ENCODE measurements around the gene LRRN4CL. TPM values are rescaled to one million over a fixed set of nuclear protein-coding genes. Genes with fewer than 3 reads are reported as not detected.
"Not testable (repeated sequence)": the region's sequence is repeated elsewhere in the genome, so short reads cannot be mapped to it uniquely, and the experiment has no call there.

The LRRN4CL gene
- total RNA-seq (ENCODE audit: unreplicated experiment), result 1.8 TPM
- long read RNA-seq, result 0 reads

- Mint-ChIP-seq H3K9me3 (ENCODE audit: unreplicated experiment) (peaks cover 12% of the 10 kb centered on the region), H3K4me1 (ENCODE audit: low read depth, unreplicated experiment) (peaks cover 18% of the 10 kb centered on the region), H3K36me3 (ENCODE audit: unreplicated experiment) (peaks cover 4% of the 10 kb centered on the region), H3K27me3 (ENCODE audit: unreplicated experiment) (peaks cover 4% of the 10 kb centered on the region), H3K4me3 (ENCODE audit: unreplicated experiment) (peak within 1 kb of the TSS; percentile 52), H3K27ac (ENCODE audit: unreplicated experiment) (peak within 1 kb of the TSS; percentile 64)
- TF ChIP-seq CTCF (IDR thresholded peaks at IDR 0.05; ENCODE audit: partially characterized antibody, unreplicated experiment), result no peak
- DNase-seq, result no peak
Observed at GRCh38 chr11:62689421-62690183, at the start of gene LRRN4CL. TSS of gene LRRN4CL (minus strand) at chr11:62689530. CDS start at chr11:62688508, 1,022 bp downstream.

GRCh38 chr11:62737196-62737595 lies 47.9 kb upstream of the LRRN4CL start:
- Mint-ChIP-seq H3K27ac (ENCODE audit: unreplicated experiment) (no peak overlapping the region), H3K27me3 (ENCODE audit: unreplicated experiment) (no peaks in the 10 kb centered on the region)

GRCh38 chr11:62732830-62733229 lies 43.5 kb upstream of the LRRN4CL start:
- Mint-ChIP-seq H3K9me3 (ENCODE audit: unreplicated experiment) (peaks cover 4% of the 10 kb centered on the region), H3K27me3 (ENCODE audit: unreplicated experiment) (peaks cover 2% of the 10 kb centered on the region), H3K36me3 (ENCODE audit: unreplicated experiment) (no peaks in the 10 kb centered on the region)

More at GRCh38 chr11:62737196-62737595, 47.9 kb upstream of the LRRN4CL start:
- no peak for TF ChIP-seq CTCF (IDR thresholded peaks at IDR 0.05; ENCODE audit: partially characterized antibody, unreplicated experiment)
- DNase-seq, result no peak
- H3K4me3 Mint-ChIP-seq (ENCODE audit: unreplicated experiment), result no peak overlapping the region
- H3K4me1 Mint-ChIP-seq (ENCODE audit: low read depth, unreplicated experiment), result no peaks in the 10 kb centered on the region
- H3K9me3 Mint-ChIP-seq (ENCODE audit: unreplicated experiment), result no peaks in the 10 kb centered on the region
- H3K36me3 Mint-ChIP-seq (ENCODE audit: unreplicated experiment), result no peaks in the 10 kb centered on the region

GRCh38 chr11:62730076-62730475 lies 40.7 kb upstream of the LRRN4CL start:
- peaks cover 13% of the 10 kb centered on the region for H3K9me3 Mint-ChIP-seq (ENCODE audit: unreplicated experiment)
- not testable (repeated sequence) for H3K4me1 Mint-ChIP-seq (ENCODE audit: low read depth, unreplicated experiment); H3K27ac Mint-ChIP-seq (ENCODE audit: unreplicated experiment); DNase-seq; H3K36me3 Mint-ChIP-seq (ENCODE audit: unreplicated experiment)
- peaks cover 12% of the 10 kb centered on the region for H3K27me3 Mint-ChIP-seq (ENCODE audit: unreplicated experiment)
- H3K4me3 Mint-ChIP-seq (ENCODE audit: unreplicated experiment), result peak overlapping the region; percentile 74

More at GRCh38 chr11:62732830-62733229, 43.5 kb upstream of the LRRN4CL start:
- Mint-ChIP-seq H3K27ac (ENCODE audit: unreplicated experiment) (no peak overlapping the region), H3K4me1 (ENCODE audit: low read depth, unreplicated experiment) (peaks cover 3% of the 10 kb centered on the region), H3K4me3 (ENCODE audit: unreplicated experiment) (no peak overlapping the region)
- TF ChIP-seq CTCF (IDR thresholded peaks at IDR 0.05; ENCODE audit: partially characterized antibody, unreplicated experiment), result no peak
- no peak for DNase-seq

- TF ChIP-seq CTCF (IDR thresholded peaks at IDR 0.05; ENCODE audit: partially characterized antibody, unreplicated experiment), result no peak
- Mint-ChIP-seq H3K27ac (ENCODE audit: unreplicated experiment) (peak within 1 kb of the TSS; percentile 96), H3K27me3 (ENCODE audit: unreplicated experiment) (peaks cover 12% of the 10 kb centered on the region), H3K36me3 (ENCODE audit: unreplicated experiment) (no peaks in the 10 kb centered on the region), H3K9me3 (ENCODE audit: unreplicated experiment) (peaks cover 13% of the 10 kb centered on the region), H3K4me3 (ENCODE audit: unreplicated experiment) (peak within 1 kb of the TSS; percentile 99), H3K4me1 (ENCODE audit: low read depth, unreplicated experiment) (peaks cover 19% of the 10 kb centered on the region)
- peak; percentile 85 for DNase-seq
Observed at GRCh38 chr11:62728171-62728988, 39.0 kb upstream of the LRRN4CL start, which contains the start of gene TTC9C. TSS of gene TTC9C (plus strand) at chr11:62728486. CDS start at chr11:62728849, 363 bp downstream.
